ENCODE results near the gene HHEX.

Gene HHEX

GRCh38 chr10:92693534-92693893 is 3.8 kb downstream of the HHEX start:
- DNase-seq, result no peak

DNA sequence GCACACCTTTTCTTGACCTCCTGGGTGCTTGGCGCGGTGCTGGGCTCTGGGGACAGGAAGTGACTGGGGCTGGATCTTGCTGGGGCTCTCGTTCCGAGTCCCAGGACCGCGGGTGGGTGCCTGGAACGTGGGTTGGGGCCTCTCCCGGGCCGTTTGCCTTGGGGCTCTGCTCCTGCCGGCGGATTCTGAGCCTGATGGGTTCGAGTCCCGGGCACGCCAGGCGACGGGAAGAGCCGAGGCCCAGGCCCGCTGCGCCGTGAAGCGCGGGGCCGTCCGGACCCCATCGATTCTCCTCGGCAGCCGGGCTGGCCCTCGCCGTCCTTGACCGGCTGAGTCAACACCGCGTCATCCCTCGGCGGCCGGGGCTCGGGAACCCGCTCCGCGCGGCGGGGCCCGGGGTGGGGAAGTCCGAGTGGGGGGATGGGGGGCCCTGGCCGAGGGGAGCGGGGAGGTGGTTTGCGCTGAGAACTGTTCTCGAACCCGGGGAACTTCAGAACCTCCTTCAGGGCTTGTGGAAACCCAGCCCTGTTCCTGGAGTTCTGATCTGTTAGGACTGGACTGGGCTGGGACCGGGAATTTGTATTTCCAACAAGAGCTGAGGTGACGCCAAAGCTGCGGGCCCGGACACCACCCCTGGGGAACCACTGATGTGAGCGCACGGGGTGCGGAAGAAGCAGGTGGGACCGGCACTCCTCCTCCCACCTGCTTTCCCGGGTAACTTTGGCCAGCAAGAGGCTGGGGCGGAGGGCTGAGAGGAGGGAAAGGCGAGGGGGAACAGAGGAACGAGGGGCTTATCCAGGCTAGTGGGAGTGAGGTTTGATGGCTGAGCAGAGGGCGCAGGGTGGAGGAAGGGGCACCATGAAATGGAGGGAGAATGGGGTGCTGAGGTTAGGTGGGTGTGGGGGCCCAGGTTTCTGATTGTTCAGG is 6.2 kb downstream of the HHEX start:
- no peak for DNase-seq

DNA sequence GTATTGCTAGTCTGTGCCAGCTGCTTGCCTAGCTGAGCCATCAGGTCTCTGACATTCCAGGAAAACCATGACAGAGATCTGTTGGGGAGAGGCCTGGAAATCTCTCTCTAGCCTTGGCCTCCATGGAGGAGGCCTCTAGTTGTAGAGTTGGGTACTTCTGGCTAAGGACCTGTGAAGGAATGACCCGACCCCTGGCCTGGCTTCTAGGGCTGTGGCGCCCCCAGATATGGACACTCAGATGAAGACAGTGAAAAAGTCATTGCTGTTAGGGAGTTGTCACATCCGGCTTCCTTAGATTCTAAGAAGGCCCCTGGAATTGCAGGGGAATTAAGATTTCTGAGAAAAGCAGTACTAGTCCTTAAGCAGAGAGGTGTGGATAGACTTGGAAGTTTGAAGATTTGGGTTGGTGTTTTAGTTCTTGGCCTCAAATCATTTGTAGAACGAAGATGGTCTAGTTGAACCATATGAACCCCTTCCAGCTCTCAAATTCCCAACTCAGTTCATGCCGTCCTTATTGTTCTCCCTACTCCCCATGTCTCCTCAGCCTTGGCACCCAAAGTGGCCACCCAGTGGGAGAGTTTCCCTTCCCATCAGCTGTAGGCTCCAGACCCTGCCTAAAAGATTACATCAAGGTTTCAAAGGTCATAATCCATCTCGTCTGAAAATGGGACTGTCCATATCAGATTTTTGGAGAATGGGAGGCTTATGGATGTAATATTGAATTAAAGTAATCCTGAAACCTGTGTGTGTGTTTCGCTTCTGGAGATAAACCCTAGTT is 7.0 kb downstream of the HHEX start:
- DNase-seq, result no peak

- no peak for DNase-seq
Observed at GRCh38 chr10:92697663-92698511, 8.1 kb downstream of the HHEX start.

DNA sequence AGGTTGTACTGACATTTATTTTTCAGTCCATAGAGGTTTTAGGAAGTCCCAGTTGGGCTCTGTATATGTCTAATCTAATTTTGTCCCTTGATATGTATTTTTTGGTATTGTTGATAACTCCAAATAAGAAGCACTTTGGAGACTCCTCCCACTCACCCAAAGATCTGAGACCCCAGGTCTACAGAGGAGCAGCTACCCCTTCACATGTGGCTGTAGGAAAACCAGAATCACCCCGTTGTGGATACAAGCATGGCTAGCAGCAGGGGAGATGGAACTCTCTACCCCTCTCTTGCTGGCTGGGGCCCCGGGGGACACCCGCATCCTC is 9.4 kb downstream of the HHEX start:
- DNase-seq, result no peak

GRCh38 chr10:92699518-92700381 is 10.0 kb downstream of the HHEX start:
- peak; percentile 39 for DNase-seq

DNA sequence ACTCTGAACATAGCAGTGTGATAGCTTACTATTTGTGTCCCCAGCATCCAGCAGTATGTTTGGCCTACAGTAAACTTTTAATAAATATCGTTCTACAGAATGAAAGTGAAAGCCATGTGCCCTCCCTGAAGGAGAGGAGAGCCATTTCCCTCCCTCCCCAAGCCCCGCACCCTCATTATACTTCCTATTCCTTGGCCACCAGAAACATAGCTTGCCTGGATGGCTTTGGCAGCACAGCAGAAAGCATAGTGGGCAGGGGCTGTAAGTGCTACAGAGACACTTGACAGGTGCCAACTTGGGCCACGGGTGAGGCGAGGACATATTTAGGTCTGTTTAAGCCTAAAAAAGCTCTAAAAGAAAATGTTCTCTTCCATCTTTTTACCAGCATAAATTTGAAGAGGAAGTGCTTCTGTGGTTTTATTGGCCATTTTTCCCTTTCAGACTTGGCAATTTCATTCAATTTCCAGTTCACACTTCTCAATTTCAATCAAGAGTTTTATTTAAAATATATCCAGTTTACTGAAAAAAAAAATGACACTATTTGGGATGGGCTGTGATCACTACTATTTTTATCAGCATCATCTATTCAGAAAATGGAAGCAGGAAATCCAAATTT is 12.7 kb downstream of the HHEX start:
- no peak for DNase-seq

DNA sequence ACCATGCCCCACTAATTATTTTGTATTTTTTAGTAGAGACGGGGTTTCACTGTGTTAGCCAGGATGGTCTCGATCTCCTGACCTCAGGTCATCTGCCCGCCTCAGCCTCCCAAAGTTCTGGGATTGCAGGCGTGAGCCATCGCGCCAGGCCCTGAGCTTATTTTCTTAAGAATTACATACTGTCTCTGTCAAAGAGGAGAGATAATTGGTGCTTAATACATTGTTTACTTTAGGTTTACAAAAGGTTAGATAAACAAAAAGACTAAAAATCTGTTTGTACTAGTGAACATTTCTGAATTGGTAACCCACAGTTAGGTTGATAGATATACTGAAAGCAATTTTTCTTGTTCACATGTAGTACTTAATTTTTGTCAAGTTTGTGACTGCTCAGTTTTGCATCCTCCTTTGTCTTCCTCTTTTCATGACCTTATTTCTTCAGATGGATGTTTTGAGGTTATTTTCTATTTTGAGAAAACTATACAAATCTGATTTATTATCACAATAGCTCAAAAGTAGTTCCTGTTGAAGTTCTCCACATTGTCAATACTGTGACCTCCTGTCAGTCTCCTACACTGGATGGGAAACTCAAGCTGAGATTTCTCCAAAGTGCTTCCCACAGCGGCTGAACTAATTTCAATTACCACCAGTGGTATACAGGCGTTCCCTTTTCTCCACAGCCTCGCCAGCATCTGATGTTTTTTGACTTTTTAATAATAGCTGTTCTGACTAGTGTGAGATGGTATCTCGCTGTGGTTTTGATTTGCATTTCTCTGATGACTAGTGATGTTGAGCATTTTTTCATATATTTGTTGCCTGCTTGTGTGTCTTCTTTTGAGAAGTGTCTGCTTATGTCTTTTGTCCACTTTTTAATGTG is 22.5 kb downstream of the HHEX start:
- DNase-seq, result no peak

GRCh38 chr10:92714152-92714845 is 24.5 kb downstream of the HHEX start:
- DNase-seq, result no peak

DNA sequence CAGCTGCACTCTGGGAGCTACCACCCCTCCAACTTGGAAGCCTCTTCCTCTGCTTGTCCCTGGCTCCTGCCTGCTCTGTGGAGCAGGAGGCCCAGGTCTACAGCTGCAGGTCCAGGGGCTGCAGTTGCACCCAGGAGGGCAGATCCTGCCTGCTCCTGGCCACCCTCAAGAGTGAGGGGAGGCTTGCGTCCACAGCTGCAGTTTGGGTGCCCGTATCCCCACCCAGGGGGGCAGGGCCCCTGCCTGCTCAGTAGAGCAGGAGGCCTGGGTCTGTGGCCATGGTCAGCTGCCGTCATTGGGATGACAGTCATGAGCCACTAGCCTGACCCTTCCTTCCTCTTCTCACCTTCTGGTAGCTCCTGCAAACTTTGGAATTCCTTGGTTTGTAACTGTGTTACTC is 25.1 kb downstream of the HHEX start:
- no peak for DNase-seq

DNA sequence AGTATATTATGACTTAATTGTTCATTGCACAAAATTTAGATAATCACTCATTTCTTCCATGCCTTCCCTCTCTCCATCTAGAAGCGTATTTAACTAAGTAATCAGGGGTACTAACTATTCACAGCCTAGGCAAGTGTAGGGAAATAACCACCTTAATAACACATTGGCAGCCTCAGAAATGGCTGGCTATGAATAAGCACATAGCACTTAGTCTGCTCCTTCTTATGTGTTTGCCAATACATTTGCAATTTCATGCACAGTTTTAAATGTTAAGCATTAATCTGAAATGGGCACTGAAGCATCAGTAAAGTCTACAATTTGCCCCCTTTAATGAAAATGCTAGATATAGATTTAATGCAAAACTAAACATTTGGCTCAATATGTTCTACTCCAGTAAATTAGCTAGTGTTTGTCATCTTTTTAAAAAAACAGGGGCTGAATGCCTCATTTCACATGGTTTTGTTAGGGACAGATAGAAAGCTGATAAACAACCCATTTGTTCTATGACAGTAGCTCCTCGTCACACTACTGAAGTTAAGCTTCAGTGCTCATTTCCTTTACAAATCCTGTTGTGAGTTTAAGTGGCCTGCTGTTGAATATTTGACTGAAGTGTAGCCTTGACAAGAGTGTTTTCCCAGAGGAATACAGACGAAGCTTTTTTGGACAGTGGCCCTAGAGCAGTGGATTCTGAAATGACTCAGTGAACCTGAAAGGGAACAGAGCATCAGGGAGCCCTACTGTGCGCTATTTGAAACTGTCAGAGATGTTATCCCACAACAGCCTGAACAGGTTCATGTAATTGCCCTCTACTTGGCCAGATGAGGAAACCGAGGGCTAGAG is 30.5 kb downstream of the HHEX start:
- DNase-seq, result no peak

- DNase-seq, result no peak
Observed at GRCh38 chr10:92720831-92721165, 31.0 kb downstream of the HHEX start.

DNA sequence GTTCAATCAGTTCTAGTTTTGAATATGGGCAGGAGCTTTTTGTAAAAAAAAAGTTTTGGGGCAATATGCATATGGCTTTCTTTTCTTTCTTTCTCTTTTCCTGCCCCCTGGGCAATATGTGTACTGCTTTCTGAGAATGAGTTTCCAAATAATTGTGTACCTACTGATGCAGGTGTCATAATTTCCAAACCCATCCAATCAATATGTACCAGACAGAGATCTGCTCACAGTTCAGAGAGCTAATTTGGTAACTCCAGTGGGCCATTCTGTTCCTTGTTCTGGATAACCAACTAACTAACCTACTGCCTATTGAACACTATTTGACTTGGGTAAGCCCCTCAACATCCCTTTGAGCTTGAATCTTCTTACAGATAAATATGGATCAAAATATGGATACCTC is 32.6 kb downstream of the HHEX start:
- DNase-seq, result no peak

DNA sequence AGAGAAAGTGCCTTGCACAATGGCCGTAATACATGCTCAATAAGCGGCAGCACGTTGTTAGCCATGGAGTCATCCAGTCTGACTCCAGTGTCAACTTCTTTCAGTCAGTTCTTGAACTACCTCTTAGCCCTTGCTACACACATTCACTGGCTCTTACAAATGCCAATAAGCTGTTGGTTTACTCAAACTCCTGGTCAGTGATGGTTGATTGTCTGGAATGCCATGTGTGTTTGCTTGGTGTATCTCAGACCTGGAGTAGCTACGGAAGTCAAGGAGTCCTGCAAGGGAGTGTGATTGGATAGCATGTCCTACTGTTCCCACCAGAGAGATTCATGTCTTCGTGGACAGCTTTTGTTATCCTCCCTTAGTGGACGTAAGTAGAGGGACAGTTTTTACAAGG is 37.4 kb downstream of the HHEX start:
- DNase-seq, result no peak

DNA sequence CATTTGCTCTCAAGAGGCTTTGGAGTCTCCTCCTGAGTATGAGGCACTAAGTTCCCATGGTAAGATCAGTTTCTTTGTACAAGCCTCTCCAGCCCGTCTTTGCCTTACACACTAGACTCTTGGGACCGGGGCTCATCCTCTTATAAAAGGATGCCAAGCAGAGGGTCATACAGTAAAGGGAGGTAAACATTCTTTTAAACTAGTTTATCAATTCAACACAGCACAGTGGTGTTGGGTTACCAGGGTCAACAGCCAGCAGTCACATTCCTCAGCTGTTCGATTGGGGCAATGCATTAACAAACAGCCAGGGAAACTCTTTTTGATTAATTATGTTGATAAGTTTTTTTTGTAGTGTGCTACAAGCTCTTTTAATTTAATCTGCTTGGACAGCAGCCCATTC is 37.8 kb downstream of the HHEX start:
- no peak for DNase-seq

GRCh38 chr10:92729886-92730285 is 40.1 kb downstream of the HHEX start:
- no peak for DNase-seq

DNA sequence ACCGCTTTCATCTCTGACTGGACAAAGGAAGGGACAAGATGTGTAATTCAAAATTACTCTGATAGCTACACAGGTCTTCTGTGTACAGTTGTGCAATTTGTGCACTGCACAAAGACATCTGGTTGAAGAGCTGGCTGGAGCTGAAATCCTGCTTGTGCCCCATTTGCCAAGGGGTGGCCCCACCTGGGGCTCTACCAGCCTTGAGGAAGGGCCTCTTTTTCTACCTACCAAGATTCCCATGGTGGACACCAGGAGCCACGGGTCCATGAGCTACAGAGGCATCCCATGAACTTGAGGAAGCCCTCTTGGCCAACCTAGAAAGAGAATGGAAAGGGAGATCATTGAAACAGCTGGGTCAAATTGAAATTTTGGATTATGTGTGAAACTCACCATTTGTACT is 43.2 kb downstream of the HHEX start:
- no peak for DNase-seq

DNA sequence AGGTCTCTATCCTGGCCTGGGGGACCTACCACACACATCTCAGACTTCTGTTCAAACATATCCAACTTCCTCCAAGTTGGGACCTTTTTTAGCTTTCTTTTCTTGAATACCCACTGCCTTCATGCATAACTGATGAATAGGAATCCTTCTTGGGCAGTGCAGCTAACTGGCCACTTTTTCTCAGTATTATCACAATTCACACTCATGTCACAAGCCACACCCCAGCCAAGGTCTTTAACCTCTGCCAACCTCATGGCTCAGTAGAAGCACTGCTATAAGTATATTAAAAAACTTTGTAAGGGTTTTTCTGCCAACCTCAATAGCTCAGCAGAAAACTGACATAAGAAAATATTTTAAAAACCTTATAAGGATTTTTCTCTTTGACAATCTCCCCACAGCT is 44.5 kb downstream of the HHEX start:
- no peak for DNase-seq

DNA sequence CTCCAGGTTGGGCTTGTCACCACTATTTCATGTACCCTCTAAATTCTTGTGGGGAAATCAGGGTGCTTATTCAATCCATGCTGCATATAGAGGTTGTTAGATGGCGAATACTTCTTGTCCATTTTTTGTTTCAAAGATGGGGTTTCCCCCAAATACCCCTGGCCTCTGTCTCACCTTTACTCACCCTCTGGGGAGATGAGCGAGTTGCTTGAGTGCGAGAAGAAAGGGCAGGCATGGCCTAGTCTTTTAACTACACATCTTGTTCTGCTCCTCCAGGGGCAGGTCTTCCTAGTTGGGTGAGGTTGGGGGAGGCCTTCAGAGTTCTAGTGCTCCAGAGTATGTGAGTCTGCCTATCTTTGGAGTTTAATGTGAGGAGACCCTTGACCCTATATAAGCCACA is 46.2 kb downstream of the HHEX start:
- no peak for DNase-seq

DNA sequence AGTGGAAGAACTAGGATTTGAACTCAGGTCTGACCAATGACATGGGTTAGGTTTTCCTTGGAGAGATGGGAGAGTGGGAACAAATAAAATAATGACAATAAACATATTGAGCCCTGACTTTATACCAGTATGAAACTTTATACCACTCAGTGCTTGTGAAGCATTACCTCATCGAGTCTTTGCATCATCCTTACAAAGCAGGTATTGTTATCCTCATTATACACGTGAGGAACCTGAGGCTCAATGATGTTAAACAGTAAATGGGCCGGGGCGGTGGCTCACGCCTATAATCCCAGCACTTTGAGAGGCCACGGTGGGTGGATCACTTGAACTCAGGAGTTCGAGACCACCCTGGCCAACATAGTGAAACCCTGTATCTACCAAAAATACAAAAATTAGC is 47.7 kb downstream of the HHEX start:
- no peak for DNase-seq
